Endothelial cell of umbilical vein (primary cell): Measurements from ENCODE around the gene SYNPR. TPM values are rescaled to one million over a fixed set of nuclear protein-coding genes. Genes with fewer than 3 reads are reported as not detected.

Experiments
- BruUV-seq: library from RNA; stranded (reverse); fragments of 400-500 nt; replicated peaks from 2 replicates; lab custom pipeline; 2021; lab: Mats Ljungman, UMichigan
- CTCF ChIA-PET: fragments of 300-600, 350-600 bp; sonication (Branson Sonifier 250); formaldehyde crosslinking; loops from one replicate; lab custom pipeline; 2021; ENCODE audit warnings: antibody characterized with exemption, inconsistent platforms; lab: Charles Lee
- POLR2A ChIA-PET: fragments of 300-600, 350-600 bp; sonication (Branson Sonifier 250); formaldehyde crosslinking; loops from one replicate; lab custom pipeline; 2021; ENCODE audit warnings: antibody characterized with exemption, inconsistent platforms; lab: Charles Lee
- DNase-seq: peaks from one replicate; pipeline ENCODE4 v3.0.0-alpha.2; 2011; ENCODE audit warnings: low read depth, low spot score
- FAIRE-seq: peaks from 2 replicates; lab custom pipeline; 2011; peaks lifted over from hg19 to GRCh38; lab: Jason Lieb, UNC
- H2AFZ ChIP-seq: 2 replicates; pipeline ENCODE4 v1.6.0; 2012; ENCODE audit warnings: low read depth, low read length, control low read depth, inconsistent platforms
- H3K27ac ChIP-seq: 2 replicates; pipeline ENCODE4 v1.5.1; 2011; ENCODE audit warnings: low read depth, mild to moderate bottlenecking, control low read depth, low read length, moderate library complexity; ENCODE audit not compliant: insufficient read depth
- H3K27me3 ChIP-seq, 2 experiments: 2 replicates each; pipeline versions ENCODE4 v1.6.0 to v1.6.1; 2011; ENCODE audit warnings: low read length in 2 of 2, mixed read lengths in 1 of 2; ENCODE audit not compliant: control insufficient read depth in 2 of 2, insufficient read depth in 2 of 2
- H3K36me3 ChIP-seq, 2 experiments: 2 replicates in 1 of 2; 3 replicates in 1 of 2; pipeline ENCODE4 v1.5.1; 2011; ENCODE audit warnings: low read length in 2 of 2, mild to moderate bottlenecking in 1 of 2, moderate library complexity in 1 of 2; ENCODE audit not compliant: control insufficient read depth in 2 of 2, insufficient read depth in 2 of 2; ENCODE audit errors: extremely low read depth in 1 of 2
- H3K4me1 ChIP-seq: 3 replicates; pipeline ENCODE4 v1.5.1; 2011; ENCODE audit warnings: mild to moderate bottlenecking, low read length; ENCODE audit not compliant: control insufficient read depth, insufficient read depth; ENCODE audit errors: extremely low read depth
- H3K4me2 ChIP-seq: 2 replicates; pipeline ENCODE4 v1.6.1; 2011; ENCODE audit warnings: low read length, control low read depth, mixed read lengths; ENCODE audit not compliant: insufficient read depth
- H3K4me3 ChIP-seq, 3 experiments: fragments of 200-600 bp in 1 of 3; sonication (generic), shearing (Covaris generic) in 1 of 3; replicated peaks in 1 of 3; 2 replicates each; pipeline ENCODE4 v1.5.1; 2011 to 2016; ENCODE audit warnings: control low read depth in 3 of 3, low read length in 3 of 3, mild to moderate bottlenecking in 2 of 3, inconsistent platforms in 1 of 3, low read depth in 1 of 3, moderate library complexity in 1 of 3; ENCODE audit not compliant: insufficient read depth in 1 of 3
- H3K79me2 ChIP-seq: 2 replicates; pipeline ENCODE4 v1.6.0; 2012; ENCODE audit warnings: low read length, inconsistent platforms; ENCODE audit not compliant: control insufficient read depth, insufficient read depth
- H3K9ac ChIP-seq: replicated peaks from 2 replicates; pipeline ENCODE3; 2011; ENCODE audit warnings: low read length, control low read depth; ENCODE audit not compliant: insufficient read depth; ENCODE audit errors: extremely low read depth
- H3K9me1 ChIP-seq: replicated peaks from 3 replicates; pipeline ENCODE4 v1.6.0; 2011; ENCODE audit warnings: mild to moderate bottlenecking, low read length; ENCODE audit not compliant: control insufficient read depth, insufficient read depth; ENCODE audit errors: extremely low read depth
- H3K9me3 ChIP-seq: replicated peaks from 2 replicates; pipeline ENCODE4 v1.5.1; 2012; ENCODE audit warnings: low read length, inconsistent platforms; ENCODE audit not compliant: control insufficient read depth, insufficient read depth
- H4K20me1 ChIP-seq: replicated peaks from 2 replicates; pipeline ENCODE3; 2011; ENCODE audit warnings: mild to moderate bottlenecking, low read length; ENCODE audit not compliant: control insufficient read depth, insufficient read depth; ENCODE audit errors: extremely low read depth
- CTCF ChIP-seq, 2 donors: IDR thresholded peaks; 1 replicate in 1 of 2; 2 replicates in 1 of 2; pipeline ENCODE4 v1.5.1; 2011; ENCODE audit warnings: low read length in 2 of 2, mild to moderate bottlenecking in 2 of 2, moderate library complexity in 2 of 2, control low read depth in 1 of 2, inconsistent platforms in 1 of 2, low read depth in 1 of 2; ENCODE audit not compliant: insufficient read depth in 1 of 2; ENCODE audit errors: extremely low read depth in 1 of 2
- EZH2 ChIP-seq: IDR thresholded peaks from 2 replicates; pipeline ENCODE4 v1.6.1; 2012; ENCODE audit warnings: borderline replicate concordance, low read depth, mild to moderate bottlenecking, moderate library complexity, low read length, inconsistent platforms; ENCODE audit not compliant: severe bottlenecking
- FOS ChIP-seq: IDR thresholded peaks from 2 replicates; pipeline ENCODE4 v1.6.1; 2011; ENCODE audit warnings: mild to moderate bottlenecking, low read length, moderate library complexity, borderline replicate concordance; ENCODE audit not compliant: insufficient read depth
- GATA2 ChIP-seq: IDR thresholded peaks from 2 replicates; pipeline ENCODE4 v1.7.0; 2011; ENCODE audit warnings: low read depth, mild to moderate bottlenecking, moderate library complexity, mixed read lengths, low read length; ENCODE audit not compliant: insufficient read length, insufficient read depth
- JUN ChIP-seq: IDR thresholded peaks from 2 replicates; pipeline ENCODE4 v1.6.1; 2011; ENCODE audit warnings: borderline replicate concordance, low read depth; ENCODE audit not compliant: insufficient read length, insufficient read depth
- MAX ChIP-seq: IDR thresholded peaks from 2 replicates; pipeline ENCODE4 v1.6.1; 2011; ENCODE audit not compliant: insufficient read depth, insufficient read length
- MYC ChIP-seq: IDR thresholded peaks from one replicate; pipeline ENCODE4 v1.6.1; 2011; ENCODE audit warnings: mild to moderate bottlenecking, low read depth, low read length
- POLR2A ChIP-seq: IDR thresholded peaks from 2 replicates; pipeline ENCODE4 v1.6.1; 2012; ENCODE audit warnings: low read depth, mild to moderate bottlenecking, control low read depth, low read length
- POLR2AphosphoS5 ChIP-seq: IDR thresholded peaks from 2 replicates; pipeline ENCODE4 v1.6.1; 2012; ENCODE audit warnings: low read depth, mild to moderate bottlenecking, control low read depth, low read length, moderate library complexity; ENCODE audit not compliant: insufficient read depth
- dilution Hi-C: fragments of 300-500 bp; cut with MboI; formaldehyde crosslinking; loops from one replicate; pipeline ENCODE4 v1.15.0; 2019; ENCODE audit warnings: low sequenced_read_pairs; ENCODE audit not compliant: extremely low pct_ligation_motif_present
- intact Hi-C: fragments of 100-400 bp; cut with micrococcal nuclease; formaldehyde crosslinking; loops from one replicate; pipeline ENCODE4 v1.10.0; 2022
- polyA plus RNA-seq, 4 experiments: library from polyadenylated mRNA; depleted of rRNA in 3 of 4; stranded (reverse) in 3 of 4; unstranded in 1 of 4; fragments of >200 nt; gene quantifications; 2 replicates each; pipeline versions ENCODE4 v1.2.1 to v1.2.3, GENCODE V29; 2011 to 2012; ENCODE audit warnings: missing spikeins in 1 of 4
- total RNA-seq: library from RNA; stranded (reverse); gene quantifications from 2 replicates; pipeline ENCODE4 v1.2.3, GENCODE V29; 2021

Gene SYNPR
- total and polyA plus RNA-seq, 2 donors (not counting 3 experiments of a cell fraction or from before 2014, with no cell fraction given) = not detected

DNA sequence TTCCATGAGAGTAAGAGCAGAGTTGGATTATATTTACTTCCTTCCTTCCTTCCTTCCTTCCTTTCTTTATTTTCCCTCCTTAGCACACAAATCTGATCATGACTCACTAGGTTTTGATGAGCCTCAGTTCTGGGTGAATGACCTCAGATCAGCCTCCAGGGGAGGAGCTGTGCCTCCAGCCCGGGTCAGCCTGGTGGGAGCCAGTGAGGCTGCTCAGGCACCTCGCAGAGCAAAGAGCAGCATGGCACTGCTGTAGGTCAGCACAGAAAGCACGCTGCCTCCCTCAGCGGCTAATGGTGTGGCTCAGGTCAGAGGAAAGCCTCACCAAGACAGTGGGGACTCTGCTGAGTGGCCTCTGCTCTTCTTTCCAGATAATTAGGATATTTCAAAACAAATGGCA lies 108.5 kb downstream of the SYNPR start:
- CTCF ChIA-PET = no interaction called here
- Histone ChIP-seq H3K4me2 (no peak overlapping the region), H2AFZ (no peak overlapping the region)

More for the DNA sequence above, 108.5 kb downstream of the SYNPR start:
- Histone ChIP-seq H3K4me3 (no peak overlapping the region), H3K27me3 (no peaks in the 10 kb centered on the region), H4K20me1 (no peaks in the 10 kb centered on the region), H3K9me1 (no peaks in the 10 kb centered on the region), H3K27ac (no peak overlapping the region), H3K36me3 (no peaks in the 10 kb centered on the region), H3K79me2 (no peaks in the 10 kb centered on the region), H3K9me3 (no peaks in the 10 kb centered on the region), H3K4me1 (no peaks in the 10 kb centered on the region), H3K9ac (no peak overlapping the region)
- BruUV-seq = no TSS peak
- TF ChIP-seq POLR2A (no peak), POLR2AphosphoS5 (no peak), GATA2 (no peak), JUN (no peak), CTCF (IDR thresholded peaks at IDR 0.05; ENCODE audit: extremely low read depth in 1 of 2, insufficient read depth in 1 of 2, low read depth in 1 of 2, low read length in 2 of 2) (no peak), MYC (no peak), EZH2 (no peak), MAX (no peak), FOS (no peak)
- FAIRE-seq (no peak), DNase-seq (no peak)
- POLR2A ChIA-PET = no interaction called here
- intact Hi-C loops = no loop called here
- dilution Hi-C loops = no loop called here
